DND-41 (cell line): ENCODE data around the gene CST11.

Experiments used
- ATAC-seq: fragments of 200-7000 bp; cut with Tn5 transposase; 3 replicates; pipeline ENCODE4 v1.9.1; 2021; ENCODE audit warnings: low read depth; ENCODE audit not compliant: insufficient read depth
- DNase-seq: peaks from one replicate; pipeline ENCODE4 v3.0.0-alpha.2; 2020
- H2AFZ ChIP-seq: 2 replicates; pipeline ENCODE4 v1.6.0; 2012; ENCODE audit warnings: low read depth, low read length
- H3K27ac ChIP-seq: 2 replicates; pipeline ENCODE4 v1.5.1; 2012; ENCODE audit warnings: low read length, inconsistent platforms
- H3K27me3 ChIP-seq: fragments of 200-600 bp; sonication (generic); 2 replicates; pipeline ENCODE4 v1.6.0; 2012; ENCODE audit warnings: low read length, mild to moderate bottlenecking, inconsistent platforms; ENCODE audit not compliant: insufficient read depth, poor library complexity
- H3K36me3 ChIP-seq: 2 replicates; pipeline ENCODE4 v1.5.1; 2012; ENCODE audit warnings: low read length, inconsistent platforms; ENCODE audit not compliant: insufficient read depth
- H3K4me1 ChIP-seq: 2 replicates; pipeline ENCODE4 v1.5.1; 2012; ENCODE audit warnings: mild to moderate bottlenecking, low read length; ENCODE audit not compliant: insufficient read depth
- H3K4me2 ChIP-seq: 2 replicates; pipeline ENCODE4 v1.6.0; 2012; ENCODE audit warnings: mild to moderate bottlenecking, moderate library complexity, low read length, inconsistent platforms; ENCODE audit not compliant: insufficient read depth
- H3K4me3 ChIP-seq, 2 experiments: fragments of 200-600 bp in 1 of 2; shearing (Covaris generic) in 1 of 2; 2 replicates each; pipeline ENCODE4 v1.5.1; 2012 to 2016; ENCODE audit warnings: inconsistent platforms in 2 of 2, low read length in 2 of 2, mild to moderate bottlenecking in 2 of 2, low read depth in 1 of 2, moderate library complexity in 1 of 2
- H3K79me2 ChIP-seq: 2 replicates; pipeline ENCODE4 v1.6.0; 2012; ENCODE audit warnings: low read length, inconsistent platforms; ENCODE audit not compliant: insufficient read depth
- H3K9ac ChIP-seq: 2 replicates; pipeline ENCODE4 v1.6.0; 2012; ENCODE audit warnings: low read depth, mild to moderate bottlenecking, inconsistent platforms, low read length, moderate library complexity
- H3K9me3 ChIP-seq: 2 replicates; pipeline ENCODE4 v1.5.1; 2012; ENCODE audit warnings: low read length, moderate library complexity, mild to moderate bottlenecking, inconsistent platforms; ENCODE audit not compliant: insufficient read depth, severe bottlenecking
- H4K20me1 ChIP-seq: 2 replicates; pipeline ENCODE4 v1.6.0; 2012; ENCODE audit warnings: low read length; ENCODE audit not compliant: insufficient read depth
- EZH2 ChIP-seq: IDR thresholded peaks from 3 replicates; pipeline ENCODE4 v1.6.1; 2012; ENCODE audit warnings: borderline replicate concordance, low read depth, mild to moderate bottlenecking, moderate library complexity, low read length, inconsistent platforms; ENCODE audit not compliant: severe bottlenecking
- TF ChIP-seq, protein P1 (sequence below): IDR thresholded peaks from 2 replicates; pipeline ENCODE4 v1.5.1; 2012; ENCODE audit warnings: borderline replicate concordance, low read length, moderate library complexity, mild to moderate bottlenecking; ENCODE audit not compliant: poor library complexity, severe bottlenecking; ENCODE audit errors: extremely low read depth

CST11 gene

DNA sequence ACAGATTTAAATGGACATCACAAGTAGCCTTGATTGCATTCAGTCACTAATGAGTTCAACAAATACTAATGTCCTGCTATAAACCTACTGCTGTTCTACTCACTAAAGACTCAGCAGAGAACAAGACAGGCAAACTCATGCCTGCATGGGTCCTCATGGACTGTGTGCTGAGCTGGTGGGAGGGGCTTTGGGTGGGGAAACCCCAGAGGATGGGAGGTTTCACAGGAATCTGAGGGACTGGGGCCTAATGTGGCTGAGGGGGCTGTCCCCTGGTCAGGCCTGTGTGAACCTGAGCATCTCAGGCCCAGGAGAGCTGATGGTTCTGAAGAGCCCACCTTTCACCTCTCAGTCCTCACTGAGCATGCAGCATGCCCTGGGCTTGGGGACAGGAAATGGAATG, 39.6 kb upstream of the CST11 start:
- Histone ChIP-seq H3K79me2 (no peaks in the 10 kb centered on the region), H3K4me3 (no peak overlapping the region), H4K20me1 (no peaks in the 10 kb centered on the region), H2AFZ (no peak overlapping the region), H3K27ac (no peak overlapping the region), H3K36me3 (no peaks in the 10 kb centered on the region), H3K9ac (no peak overlapping the region), H3K4me1 (no peaks in the 10 kb centered on the region), H3K9me3 (peaks cover 4% of the 10 kb centered on the region), H3K27me3 (no peaks in the 10 kb centered on the region), H3K4me2 (no peak overlapping the region)
- DNase-seq = no peak
- no peak for ATAC-seq
- TF ChIP-seq, protein P1, sequence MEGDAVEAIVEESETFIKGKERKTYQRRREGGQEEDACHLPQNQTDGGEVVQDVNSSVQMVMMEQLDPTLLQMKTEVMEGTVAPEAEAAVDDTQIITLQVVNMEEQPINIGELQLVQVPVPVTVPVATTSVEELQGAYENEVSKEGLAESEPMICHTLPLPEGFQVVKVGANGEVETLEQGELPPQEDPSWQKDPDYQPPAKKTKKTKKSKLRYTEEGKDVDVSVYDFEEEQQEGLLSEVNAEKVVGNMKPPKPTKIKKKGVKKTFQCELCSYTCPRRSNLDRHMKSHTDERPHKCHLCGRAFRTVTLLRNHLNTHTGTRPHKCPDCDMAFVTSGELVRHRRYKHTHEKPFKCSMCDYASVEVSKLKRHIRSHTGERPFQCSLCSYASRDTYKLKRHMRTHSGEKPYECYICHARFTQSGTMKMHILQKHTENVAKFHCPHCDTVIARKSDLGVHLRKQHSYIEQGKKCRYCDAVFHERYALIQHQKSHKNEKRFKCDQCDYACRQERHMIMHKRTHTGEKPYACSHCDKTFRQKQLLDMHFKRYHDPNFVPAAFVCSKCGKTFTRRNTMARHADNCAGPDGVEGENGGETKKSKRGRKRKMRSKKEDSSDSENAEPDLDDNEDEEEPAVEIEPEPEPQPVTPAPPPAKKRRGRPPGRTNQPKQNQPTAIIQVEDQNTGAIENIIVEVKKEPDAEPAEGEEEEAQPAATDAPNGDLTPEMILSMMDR = no peak
- TF ChIP-seq EZH2 = no peak

DNA sequence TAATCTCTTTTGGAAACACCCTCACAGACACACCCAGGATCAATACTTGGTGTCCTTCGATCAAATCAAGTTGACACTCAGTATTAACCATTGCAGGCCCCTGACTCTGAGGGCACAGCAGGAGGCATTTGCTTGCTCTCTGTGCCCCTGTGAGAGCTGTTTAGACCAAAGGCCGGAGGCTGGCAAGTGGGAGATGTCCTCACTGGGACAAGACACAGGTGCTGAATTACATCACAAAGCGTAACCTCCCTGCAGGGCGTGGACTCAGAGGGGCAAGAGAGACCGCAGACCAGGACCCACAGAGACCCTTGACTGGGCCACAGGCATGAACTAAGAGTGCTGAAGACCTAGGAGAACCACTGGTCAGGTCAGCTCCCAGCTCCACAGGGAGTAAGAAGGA, 38.1 kb upstream of the CST11 start, which contains the start of gene CST8:
CST8 (plus strand) TSS at position 301 of the 400 bp plus-strand sequence. CDS start 551 bp downstream, outside the sequence.
- TF ChIP-seq, protein P1 = no peak
- H3K4me2 ChIP-seq = no peak within 1 kb of the TSS
- no peak within 1 kb of the TSS for H3K9ac ChIP-seq
- no peaks in the 10 kb centered on the region for H3K36me3 ChIP-seq
- DNase-seq (no peak), ATAC-seq (no peak)
- no peaks in the 10 kb centered on the region for H4K20me1 ChIP-seq
- H3K27me3 ChIP-seq = no peaks in the 10 kb centered on the region
- H3K9me3 ChIP-seq = peaks cover 2% of the 10 kb centered on the region
- no peaks in the 10 kb centered on the region for H3K79me2 ChIP-seq
- no peak within 1 kb of the TSS for H2AFZ ChIP-seq
- H3K4me3 ChIP-seq = no peak within 1 kb of the TSS
- no peaks in the 10 kb centered on the region for H3K4me1 ChIP-seq
- H3K27ac ChIP-seq = no peak within 1 kb of the TSS

DNA sequence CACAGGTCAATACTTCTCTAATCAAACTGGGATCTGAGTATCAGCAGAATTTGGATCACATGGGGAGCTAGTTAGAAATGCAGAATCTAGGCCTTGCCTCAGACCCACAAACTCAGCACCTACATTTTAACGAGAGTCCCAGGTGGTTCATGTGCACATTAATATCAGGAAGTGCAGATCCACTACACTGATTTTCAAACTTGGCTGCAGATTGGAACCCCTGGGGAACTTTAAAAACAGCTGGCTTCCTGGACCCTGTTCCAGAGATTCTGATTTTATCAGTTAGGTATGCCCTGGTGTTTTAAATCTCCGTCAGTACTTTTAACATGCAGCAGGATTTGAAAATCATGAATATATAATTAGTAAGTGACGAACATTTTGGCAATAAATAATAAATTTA, 36.3 kb upstream of the CST11 start:
- Histone ChIP-seq H3K4me1 (no peaks in the 10 kb centered on the region), H3K79me2 (no peaks in the 10 kb centered on the region), H3K9me3 (no peaks in the 10 kb centered on the region), H2AFZ (no peak overlapping the region), H3K4me2 (no peak overlapping the region), H3K27ac (no peak overlapping the region), H4K20me1 (no peaks in the 10 kb centered on the region), H3K27me3 (peaks cover 3% of the 10 kb centered on the region), H3K4me3 (no peak overlapping the region), H3K9ac (no peak overlapping the region), H3K36me3 (no peaks in the 10 kb centered on the region)
- DNase-seq = no peak
- ATAC-seq = no peak
- TF ChIP-seq EZH2 = no peak
- TF ChIP-seq, protein P1 = no peak

DNA sequence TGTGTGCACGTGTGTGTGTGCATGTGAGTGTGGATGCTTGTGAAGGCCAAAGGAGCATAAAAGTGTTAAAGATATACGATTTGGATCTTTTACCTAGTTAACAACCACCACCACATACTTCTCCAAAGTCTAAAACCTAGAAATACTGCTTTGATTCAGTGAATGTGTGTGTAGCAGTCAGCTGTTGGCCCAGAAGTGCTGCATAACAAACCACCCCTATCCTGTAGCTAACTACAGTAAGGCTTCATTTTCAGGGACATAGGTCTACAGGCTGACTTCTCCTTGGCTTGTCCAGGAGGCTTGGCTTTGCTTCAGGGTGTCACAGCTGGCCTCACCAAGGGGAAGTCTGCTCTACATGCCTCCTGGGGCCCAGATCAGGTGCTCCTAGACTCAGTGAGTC, 35.8 kb upstream of the CST11 start:
- Histone ChIP-seq H3K4me2 (no peak overlapping the region), H4K20me1 (no peaks in the 10 kb centered on the region), H3K9ac (no peak overlapping the region), H3K27ac (no peak overlapping the region), H3K36me3 (no peaks in the 10 kb centered on the region), H2AFZ (no peak overlapping the region), H3K4me1 (no peaks in the 10 kb centered on the region), H3K4me3 (no peak overlapping the region), H3K79me2 (no peaks in the 10 kb centered on the region), H3K27me3 (peaks cover 3% of the 10 kb centered on the region), H3K9me3 (no peaks in the 10 kb centered on the region)
- DNase-seq (no peak), ATAC-seq (no peak)
- TF ChIP-seq EZH2 = no peak
- TF ChIP-seq, protein P1 = no peak
